ENCODE results near the gene A4GALT. TPM values are rescaled to one million over a fixed set of nuclear protein-coding genes. Genes with fewer than 3 reads are reported as not detected.

Gene A4GALT
- total and polyA plus RNA-seq, 2 of the 13 experiments (the other 11 are each of a cell fraction or from before 2014, with no cell fraction given), result 0.09 to 1.1 TPM

- intact Hi-C loops (cut with micrococcal nuclease; ENCODE audit: unreplicated experiment), result loop anchor here (10.0 kb wide), 2 partner anchors 155 to 205 kb away; partner anchors contain the start of gene ARFGAP3
- TF ChIP-seq ZNF558 (CRISPR knock-in tag; IDR thresholded peaks at IDR 0.05; ENCODE audit: borderline replicate concordance) (0 out of 2 replicates have a peak, but pooled peaks have one; percentile 55), ZFP36 (IDR thresholded peaks at IDR 0.05; ENCODE audit: borderline replicate concordance, low read depth, low read length, partially characterized antibody) (peak; percentile 86), ZNF367 (CRISPR knock-in tag; IDR thresholded peaks at IDR 0.05; ENCODE audit: borderline replicate concordance) (no peak; the same call in 1 of the 2 replicates), SOX13 (IDR thresholded peaks at IDR 0.05) (no peak), SOX13 (CRISPR knock-in tag; conservative IDR thresholded peaks at IDR 0.05 in 1 of 2, IDR thresholded peaks at IDR 0.05 in 1 of 2) (0 out of 4 replicates have a peak, but pooled peaks of 1 of the 2 experiments have one; percentile 9), ZBTB34 (CRISPR knock-in tag; IDR thresholded peaks at IDR 0.05) (0 out of 2 replicates have a peak, but pooled peaks have one; percentile 31), MAZ (IDR thresholded peaks at IDR 0.05; ENCODE audit: borderline replicate concordance, low read depth, low read length) (peak; percentile 43; the same call in 1 of the 2 replicates), MAZ (CRISPR knock-in tag; IDR thresholded peaks at IDR 0.05; ENCODE audit: low read depth) (no peak), POLR2AphosphoS5 (IDR thresholded peaks at IDR 0.05; ENCODE audit: low read depth, low read length) (peak; percentile 39; the same call in 1 of the 2 replicates), ZNF768 (CRISPR knock-in tag; IDR thresholded peaks at IDR 0.05) (peak; percentile 99), ZNF296 (CRISPR knock-in tag; conservative IDR thresholded peaks at IDR 0.05) (no peak), ZHX2 (IDR thresholded peaks at IDR 0.05; ENCODE audit: low read depth) (no peak), ZHX2 (CRISPR knock-in tag; IDR thresholded peaks at IDR 0.05; ENCODE audit: borderline replicate concordance) (no peak)
Observed at GRCh38 chr22:42649246-42650099, 71.2 kb downstream of the A4GALT start, which contains the start of gene CYB5R3. CYB5R3 (minus strand) TSS chr22:42649392; CDS start chr22:42649315, 77 bp downstream.

More at GRCh38 chr22:42649246-42650099, 71.2 kb downstream of the A4GALT start, which contains the start of gene CYB5R3:
- peak within 1 kb of the TSS; percentile 84 to 100 (median 100) for H3K4me3 ChIP-seq (replicated peaks in 1 of 3; ENCODE audit: insufficient read depth in 1 of 3, low read depth in 2 of 3, low read length in 3 of 3)
- peaks cover 6% of the 10 kb centered on the region; the same call in 1 of the 2 replicates for H4K20me1 ChIP-seq (ENCODE audit: insufficient read depth, low read length)
- peaks cover 79% of the 10 kb centered on the region for H3K4me1 ChIP-seq (ENCODE audit: insufficient read depth, low read length)
- POLR2A ChIA-PET, result interaction anchor here (0.7 to 4.4 kb wide), 13 partner anchors 11 to 151 kb away, joined by 3 to 45 read pairs (median 5); partner anchors contain the start of gene POLDIP3
- peak within 1 kb of the TSS; percentile 97 for H3K27ac ChIP-seq (ENCODE audit: extremely low read length, insufficient read depth, low read length)
- CTCF ChIA-PET (ENCODE audit: low intra/inter-chr PET ratio, low total read pairs), result no interaction called here
- H3K9me3 ChIP-seq (ENCODE audit: low read length), result no peaks in the 10 kb centered on the region
- H3K36me3 ChIP-seq (replicated peaks in 1 of 2; ENCODE audit: control insufficient read depth in 1 of 2, insufficient read depth in 2 of 2, low read length in 2 of 2), result no peaks in the 10 kb centered on the region; a peak in 2 of 5 replicates
- peak within 1 kb of the TSS; percentile 96 for H3K4me2 ChIP-seq (ENCODE audit: low read depth, low read length)
- ATAC-seq, result peak; percentile 64
- H3K9ac ChIP-seq (ENCODE audit: insufficient read depth, low read depth, low read length), result peak within 1 kb of the TSS; percentile 98
- peak; percentile 51 for DNase-seq (ENCODE audit: low spot score)
- peaks cover 0 to 6% of the 10 kb centered on the region in 2 experiments; a peak in 2 of 5 replicates for H3K27me3 ChIP-seq (ENCODE audit: control insufficient read depth in 1 of 2, insufficient read depth in 2 of 2, low read length in 2 of 2)
- H2AFZ ChIP-seq (ENCODE audit: low read length), result no peak within 1 kb of the TSS
- in situ Hi-C loops (cut with HindIII; ENCODE audit: extremely low pct_ligation_motif_present, low pct_unique_long_range_greater_than_20kb), result no loop called here
- TSS peak; percentile 96 for BruUV-seq (replicated peaks)
- WGBS (ENCODE audit: low lambda C conversion rate), result 59% methylated on average over 16 of the region's 81 CpGs
- peaks cover 44% of the 10 kb centered on the region for H3K79me2 ChIP-seq (ENCODE audit: insufficient read depth, low read length)
- no peak for FAIRE-seq

Data from HepG2 (cell line).